NCI-H146 (cell line): ENCODE data around the gene JCAD.

ENCODE experiments used
- DNase-seq: peaks from one replicate; lab custom pipeline; 2025; lab: John Stamatoyannopoulos, UW

The JCAD gene

DNA sequence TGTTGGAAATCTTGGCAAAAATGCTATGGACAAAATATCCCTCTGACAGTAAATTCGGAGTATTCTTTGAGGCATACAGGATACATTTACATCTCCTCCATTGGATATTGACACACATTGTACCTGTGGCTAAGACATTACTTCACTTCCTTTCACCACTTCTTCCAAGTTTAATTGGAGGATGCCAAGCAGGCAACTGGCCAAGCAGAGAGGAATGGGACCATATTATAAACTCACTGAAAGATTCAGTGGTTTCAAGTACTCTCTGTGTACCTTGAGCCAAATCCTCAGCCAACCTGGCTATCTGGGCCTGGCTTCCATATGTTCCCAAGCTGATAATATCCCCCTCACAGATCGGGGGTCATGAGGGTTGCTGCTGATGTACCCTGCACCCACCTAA, 14.7 kb upstream of the JCAD start:
- DNase-seq, result no peak

DNA sequence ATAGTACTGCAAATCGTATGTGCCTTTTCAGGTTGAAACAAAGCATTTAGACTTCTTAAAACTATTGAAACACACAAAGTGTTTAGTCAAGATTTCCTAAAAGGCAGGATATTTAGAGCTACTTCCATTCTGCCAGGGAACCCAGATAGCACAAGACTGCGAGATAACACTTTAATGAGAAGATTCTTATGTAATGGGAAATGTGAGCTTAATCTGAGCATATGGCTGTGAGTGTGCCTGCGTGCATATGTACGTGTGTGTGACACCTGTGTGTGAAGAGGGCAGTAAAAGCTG, 14.3 kb upstream of the JCAD start:
- DNase-seq, result no peak

DNA sequence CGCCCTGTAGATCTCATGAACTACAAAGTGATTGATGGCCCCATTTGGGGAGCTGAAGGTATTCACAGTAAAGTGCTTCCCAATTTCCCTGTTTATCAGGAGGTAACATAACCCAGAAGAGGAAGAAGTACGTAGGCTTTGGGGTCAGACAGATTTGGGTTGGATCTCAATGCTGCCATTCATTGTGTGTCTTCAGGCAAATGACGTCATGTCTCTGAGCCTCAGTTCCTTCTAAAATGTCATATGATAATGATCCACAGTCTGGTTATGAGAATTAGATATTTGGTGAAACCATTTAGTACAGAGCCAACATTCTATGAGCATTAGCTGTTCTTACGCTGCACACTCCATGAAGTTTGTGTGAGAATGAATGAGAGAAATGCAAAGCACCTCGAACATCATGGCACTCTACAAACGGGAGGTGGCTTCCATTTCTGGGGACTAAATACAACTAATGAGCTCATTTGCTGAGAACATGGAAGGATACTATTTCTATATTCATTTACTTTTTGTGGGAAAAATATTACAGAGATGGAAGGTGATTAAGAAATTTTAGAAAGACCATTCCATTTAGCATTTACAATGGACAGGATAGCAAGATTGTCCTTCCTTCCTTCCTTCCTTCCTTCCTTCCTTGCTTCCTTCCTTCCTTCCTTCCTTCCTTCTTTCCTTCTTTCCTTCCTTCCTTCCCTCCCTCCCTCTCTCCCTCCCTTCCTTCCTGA, 13.8 kb upstream of the JCAD start:
- DNase-seq, result no peak

DNA sequence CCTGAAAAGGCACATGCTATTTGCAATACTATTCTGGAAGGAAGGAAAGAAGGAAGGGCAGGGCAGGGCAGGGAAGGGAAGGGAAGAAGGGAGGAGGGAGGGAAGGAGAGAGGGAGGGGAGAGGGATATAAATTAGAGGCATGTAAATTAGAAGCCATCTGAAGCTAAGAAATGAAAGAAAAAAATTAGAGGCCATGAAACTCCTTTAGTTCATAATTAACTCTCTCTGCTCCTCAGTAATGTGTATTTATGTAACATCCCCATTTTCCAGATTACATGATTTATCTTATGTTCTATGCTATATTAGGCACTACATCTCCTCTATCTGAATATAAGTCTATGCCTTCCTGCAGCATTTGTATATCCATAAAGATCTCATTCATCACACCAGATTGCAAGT, 12.7 kb upstream of the JCAD start:
- DNase-seq, result no peak

DNA sequence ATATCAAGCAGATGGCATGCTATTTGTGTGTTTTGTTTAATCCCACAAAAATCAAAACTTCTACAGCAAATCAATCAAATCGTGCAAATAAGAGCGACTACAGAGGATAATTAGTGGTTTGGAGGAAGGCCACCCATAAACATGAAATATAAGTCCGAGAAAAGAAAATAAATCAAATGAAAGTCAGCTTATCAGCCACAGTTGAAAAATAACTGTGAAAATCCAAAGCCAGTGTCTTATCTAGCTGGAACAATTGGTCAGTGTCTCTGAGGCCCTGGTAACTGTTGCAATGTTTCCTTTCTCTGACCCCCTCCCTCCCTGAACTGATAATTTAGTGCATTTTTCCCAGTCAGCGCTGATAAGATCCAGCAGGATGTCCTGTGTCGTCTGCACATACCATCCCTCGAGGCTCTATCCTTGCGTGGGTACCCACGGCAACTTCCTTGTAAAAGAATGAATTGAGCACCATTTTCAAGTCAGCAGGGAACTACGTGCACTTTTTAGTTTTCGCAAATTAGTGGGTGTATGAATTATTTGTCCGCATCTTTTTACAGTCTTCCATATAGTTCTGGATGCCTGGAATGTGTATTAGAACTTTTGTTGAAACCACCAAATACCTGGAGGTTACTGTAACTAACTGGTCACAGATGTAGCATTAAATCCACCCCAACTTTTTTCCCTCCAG, 10.8 kb upstream of the JCAD start:
- DNase-seq, result no peak

DNA sequence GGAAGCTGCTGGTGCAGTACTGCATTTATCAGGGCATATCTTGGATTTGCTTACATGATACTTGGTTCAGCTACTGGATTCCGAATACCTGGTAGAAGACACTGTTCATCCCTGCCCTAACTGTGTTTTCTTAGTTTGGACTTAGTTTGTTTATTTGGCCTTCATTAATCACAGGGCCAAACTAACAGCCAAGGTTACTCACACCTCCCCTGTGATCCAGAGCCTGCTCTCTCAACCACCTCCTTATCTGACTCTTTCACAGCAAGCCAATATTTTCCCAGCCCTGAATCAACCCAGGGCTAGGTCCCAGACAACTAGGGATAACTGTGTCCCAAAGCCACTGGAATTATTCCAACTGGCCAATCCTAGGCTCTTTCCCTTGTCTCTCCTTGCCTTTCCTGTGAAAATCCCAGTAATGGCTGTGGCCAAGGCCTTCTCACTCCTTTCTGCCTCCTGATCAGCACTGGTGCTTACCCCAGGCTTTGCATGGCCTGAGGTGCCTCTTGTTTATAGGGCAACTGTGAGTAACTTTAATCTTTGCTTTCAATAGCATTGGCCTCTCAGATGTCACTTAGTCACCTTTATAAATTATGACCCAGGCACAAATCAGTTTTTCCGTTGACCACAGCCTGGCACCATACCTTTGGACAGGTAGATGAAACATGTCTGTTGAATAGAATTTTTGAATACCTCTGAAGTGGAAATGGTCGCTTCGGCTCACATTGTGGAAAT, 9.3 kb upstream of the JCAD start:
- no peak for DNase-seq

DNA sequence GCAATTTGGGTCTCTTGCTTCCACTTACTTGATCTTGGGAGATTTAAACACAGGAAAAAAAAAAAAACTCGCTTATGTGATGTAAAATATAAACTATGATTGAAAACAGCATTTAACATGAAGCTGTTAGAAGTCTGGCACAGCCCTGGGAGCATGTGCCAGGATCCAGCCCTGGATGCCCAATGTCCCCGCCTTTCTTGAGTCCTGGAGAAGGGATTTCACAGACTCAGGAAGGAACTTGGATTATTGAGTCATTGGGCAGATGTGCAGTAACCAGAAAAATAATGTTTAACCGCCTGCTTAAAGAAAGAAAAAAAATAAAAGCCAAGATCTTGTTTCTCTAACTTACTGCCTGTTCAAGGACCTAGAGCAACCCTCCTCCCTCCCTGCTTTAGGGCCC, 3.7 kb upstream of the JCAD start:
- DNase-seq, result no peak

DNA sequence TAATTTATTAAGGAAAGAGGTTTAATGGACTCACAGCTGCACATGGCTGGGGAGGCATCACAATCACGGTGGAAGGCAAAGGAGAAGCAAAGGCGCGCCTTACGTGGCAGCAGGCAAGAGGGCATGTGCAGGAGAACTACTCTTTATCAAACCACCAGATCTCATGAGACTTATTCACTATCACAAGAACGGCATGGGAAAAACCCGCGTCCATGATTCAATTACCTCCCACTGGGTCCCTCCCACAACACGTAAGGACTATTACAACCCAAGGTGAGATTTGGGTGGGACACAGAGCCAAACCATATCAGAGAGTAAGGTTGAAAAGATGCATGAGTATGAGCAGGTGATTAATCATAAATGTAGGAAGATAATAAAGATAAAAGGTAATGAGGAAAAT, 3.2 kb upstream of the JCAD start:
- no peak for DNase-seq

DNA sequence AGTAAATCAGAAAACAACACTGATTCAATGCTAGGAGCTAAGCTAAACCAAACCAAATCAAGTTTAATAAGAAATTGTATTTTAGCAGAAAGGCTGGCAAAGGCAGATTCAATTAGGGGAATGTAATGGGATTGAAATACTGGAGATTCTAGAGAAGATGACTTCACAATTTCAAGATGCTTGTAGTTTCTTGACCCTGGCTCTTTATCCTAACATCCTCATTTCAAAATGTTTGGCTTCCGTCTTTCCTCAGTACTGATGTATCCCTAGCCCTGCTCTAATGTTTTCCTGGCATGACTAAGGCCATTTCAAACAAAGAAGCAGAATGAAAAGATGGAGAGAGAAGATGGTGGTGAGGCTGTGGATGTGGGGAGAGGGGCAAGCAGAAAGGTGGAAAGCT, 2.7 kb upstream of the JCAD start:
- no peak for DNase-seq

DNA sequence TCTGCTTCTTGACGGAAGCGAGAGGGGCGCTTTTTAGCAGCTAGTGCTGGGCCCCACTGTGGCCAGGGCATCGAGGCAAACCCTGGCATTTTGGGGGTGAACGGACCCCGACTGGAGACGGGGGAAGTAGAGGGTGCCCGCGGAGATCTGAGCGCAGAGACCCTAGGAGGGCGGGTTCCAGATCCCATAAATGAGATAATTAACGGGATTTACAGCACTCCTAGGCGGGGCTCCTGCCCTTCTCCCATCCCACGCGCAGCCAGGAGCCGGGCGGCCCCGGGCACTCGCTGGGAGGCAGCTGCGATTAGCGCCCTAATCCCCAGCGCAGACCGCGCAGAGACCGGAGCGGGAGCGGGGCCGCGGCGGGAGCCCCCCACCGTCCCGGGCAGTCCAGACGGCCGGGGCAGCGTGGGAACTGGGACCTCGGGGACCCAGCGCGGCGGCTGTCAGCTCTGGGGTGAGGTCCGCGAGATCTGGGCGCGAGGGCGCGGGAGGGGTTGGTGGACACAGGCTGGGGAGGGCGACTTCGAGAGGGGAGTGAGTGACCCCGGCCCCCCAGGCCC, 735 bp downstream of the JCAD start:
- DNase-seq, result peak; percentile 36

DNA sequence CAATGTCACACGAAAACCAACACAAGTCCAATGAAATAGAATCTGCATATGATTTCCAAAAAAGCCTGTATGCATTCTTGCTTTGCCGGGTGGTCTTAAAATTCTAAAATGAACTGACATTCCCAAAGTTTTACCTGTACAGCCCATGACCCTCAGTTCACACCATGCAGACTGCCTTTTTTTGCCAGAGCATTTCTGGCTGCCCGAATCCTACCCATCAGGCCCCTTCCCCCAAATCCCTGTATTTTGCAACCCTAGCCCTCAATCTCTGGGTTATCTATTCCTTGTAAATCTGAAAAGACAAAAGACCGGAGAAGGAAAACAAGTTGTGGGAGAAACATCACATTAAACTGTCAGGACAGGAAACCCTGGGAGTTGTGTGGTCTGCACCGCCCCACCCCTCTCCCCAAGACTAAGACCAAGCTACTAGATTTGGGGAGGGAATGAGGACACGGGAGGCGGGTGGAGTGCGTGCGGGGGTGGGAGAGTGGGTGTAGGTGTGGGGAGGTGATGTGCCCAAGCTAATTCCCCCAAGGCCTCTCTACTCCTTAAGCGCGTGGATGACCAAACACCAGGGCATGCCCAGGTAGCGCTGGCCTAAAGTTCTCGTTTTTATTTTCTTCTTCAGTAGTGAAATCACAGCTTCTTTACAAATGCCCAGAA, 1.4 kb downstream of the JCAD start:
- DNase-seq, result no peak

DNA sequence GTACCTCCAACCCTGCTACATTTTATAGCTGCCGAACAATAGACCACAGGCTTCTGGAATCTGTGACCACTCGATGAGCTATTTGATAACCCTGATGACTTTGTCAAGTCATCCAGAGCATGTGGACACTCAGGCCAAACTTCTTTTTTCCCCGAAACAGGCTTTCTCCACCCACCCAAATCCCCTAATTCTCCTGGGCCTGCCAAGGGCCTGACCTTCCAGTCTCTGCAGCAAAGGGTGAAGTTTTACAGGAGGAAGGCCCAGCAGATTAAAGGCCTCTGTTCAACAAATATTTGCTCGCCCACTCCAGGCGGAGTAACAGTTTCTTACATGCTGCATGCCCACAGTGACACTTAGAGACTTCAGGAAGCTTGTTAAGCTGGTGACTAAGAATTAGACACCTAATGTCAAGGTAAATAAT, 2.0 kb downstream of the JCAD start:
- no peak for DNase-seq

DNA sequence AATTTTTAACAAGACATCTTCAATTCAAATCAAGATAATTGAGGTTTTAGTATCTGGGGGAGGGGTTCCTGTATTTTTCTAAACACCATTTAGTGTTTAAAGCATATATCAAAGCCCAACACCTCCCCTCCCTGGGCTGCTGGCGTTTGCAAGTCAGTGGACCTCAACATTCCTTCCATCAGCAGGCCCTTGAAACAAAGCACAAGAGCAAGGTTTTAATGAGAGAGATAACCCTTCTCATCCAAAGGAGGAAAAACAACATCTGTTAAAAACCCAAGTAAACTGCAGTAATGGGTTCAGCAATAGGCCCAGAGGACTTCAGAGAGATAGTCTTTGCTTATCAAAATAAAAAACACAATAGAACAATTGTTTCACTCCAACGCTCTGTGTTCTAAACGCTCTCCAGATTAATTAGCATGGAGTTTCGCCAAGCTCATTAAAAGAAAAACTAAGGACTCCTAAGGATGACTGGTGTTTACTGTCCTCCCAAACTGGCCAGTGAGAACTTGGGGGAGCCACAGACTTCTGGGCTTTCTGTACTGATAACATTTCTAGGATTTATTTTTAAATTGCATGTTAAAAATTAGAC, 2.5 kb downstream of the JCAD start:
- no peak for DNase-seq

DNA sequence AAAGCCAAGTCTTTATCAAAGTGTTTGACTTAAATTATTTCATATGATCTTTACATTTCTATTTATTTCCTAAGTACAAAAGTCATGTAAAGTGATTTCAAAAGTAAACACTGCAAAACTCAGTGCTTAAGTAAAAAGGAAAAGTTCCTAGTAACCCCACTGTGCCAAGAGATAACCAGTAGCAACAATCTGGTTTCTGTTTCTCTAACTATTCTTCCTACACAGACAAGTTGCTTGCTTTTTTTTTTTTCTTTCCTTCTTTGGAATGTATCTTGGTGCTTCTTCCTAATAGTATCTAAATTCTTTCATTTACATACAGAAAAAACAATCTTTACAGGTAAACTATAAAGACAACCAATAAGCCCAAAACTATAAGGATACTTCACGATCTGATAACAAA, 3.1 kb downstream of the JCAD start:
- no peak for DNase-seq

DNA sequence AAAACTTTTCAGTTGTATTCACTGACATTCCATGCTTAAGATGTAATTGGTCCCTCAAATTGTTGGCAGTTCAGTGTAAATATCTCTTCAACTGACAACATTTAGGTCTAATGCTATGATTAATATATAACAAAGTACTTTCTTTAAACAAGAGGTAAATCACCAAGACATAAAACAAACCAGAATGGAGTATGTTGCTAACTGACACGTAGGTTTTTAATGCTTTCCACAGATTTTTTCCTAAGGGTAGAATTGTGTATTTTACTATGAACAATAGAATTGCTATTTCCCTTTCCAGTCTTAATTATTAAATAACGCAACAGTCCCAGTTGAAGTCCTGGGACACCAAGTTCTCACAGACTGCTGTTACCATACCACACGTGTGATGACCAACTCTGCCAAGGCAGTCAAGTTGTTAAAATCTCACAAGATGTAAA, 4.1 kb downstream of the JCAD start:
- DNase-seq, result no peak

DNA sequence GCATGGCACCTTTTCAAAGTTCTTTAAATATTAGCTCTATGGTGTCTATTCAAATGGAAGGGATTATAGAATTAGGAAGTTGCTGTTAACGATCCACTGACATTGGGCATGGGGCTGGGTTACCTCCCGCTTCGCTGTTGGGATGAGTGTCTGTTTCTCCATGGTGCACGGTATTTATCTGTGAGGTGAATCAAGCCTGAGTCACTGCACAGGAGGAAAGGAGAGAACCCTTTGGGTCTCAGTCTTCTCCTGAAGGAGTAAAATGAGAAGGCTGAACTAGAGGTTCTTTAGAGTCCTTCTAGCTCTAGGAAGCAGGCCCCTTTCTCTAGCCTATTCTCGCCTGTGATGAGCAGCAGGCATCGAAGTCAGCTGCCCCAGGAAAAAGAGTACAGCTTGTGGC, 7.3 kb downstream of the JCAD start:
- no peak for DNase-seq

DNA sequence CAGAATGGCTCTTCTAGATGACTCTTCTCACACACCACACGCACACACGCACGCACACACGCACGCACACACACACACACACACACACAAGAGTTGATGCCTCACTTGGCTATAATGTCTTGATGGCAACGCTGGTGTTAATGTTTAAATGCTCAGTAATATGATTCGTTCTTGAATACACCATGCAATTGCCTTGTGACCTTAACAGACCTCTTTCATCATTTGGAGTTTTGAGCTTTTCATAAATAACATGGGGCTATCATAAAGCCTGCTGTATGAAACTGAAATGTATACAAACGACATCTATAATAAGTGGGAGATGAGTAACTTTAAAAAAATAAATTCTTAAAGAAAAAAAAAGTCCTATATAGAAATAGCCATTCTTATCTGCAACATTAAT, 8.2 kb downstream of the JCAD start:
- no peak for DNase-seq

DNA sequence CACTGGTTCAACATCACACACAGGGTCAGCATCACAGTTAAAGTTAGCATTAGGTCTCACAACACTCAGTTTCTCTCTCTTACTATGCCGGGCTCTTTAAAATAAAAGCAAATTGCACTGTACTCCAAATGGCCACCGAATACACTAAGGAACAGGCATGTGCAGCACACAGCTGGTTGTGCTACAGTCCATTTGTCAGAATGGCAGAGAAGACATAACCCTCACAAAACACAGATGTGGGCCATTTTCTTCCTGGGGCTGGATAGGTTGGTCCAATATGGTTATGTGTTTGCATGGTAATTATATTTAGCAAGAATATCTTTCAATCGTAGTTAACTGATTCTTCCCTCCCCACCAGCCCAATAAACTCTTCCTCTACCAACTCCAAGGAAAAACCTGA, 9.0 kb downstream of the JCAD start:
- no peak for DNase-seq

DNA sequence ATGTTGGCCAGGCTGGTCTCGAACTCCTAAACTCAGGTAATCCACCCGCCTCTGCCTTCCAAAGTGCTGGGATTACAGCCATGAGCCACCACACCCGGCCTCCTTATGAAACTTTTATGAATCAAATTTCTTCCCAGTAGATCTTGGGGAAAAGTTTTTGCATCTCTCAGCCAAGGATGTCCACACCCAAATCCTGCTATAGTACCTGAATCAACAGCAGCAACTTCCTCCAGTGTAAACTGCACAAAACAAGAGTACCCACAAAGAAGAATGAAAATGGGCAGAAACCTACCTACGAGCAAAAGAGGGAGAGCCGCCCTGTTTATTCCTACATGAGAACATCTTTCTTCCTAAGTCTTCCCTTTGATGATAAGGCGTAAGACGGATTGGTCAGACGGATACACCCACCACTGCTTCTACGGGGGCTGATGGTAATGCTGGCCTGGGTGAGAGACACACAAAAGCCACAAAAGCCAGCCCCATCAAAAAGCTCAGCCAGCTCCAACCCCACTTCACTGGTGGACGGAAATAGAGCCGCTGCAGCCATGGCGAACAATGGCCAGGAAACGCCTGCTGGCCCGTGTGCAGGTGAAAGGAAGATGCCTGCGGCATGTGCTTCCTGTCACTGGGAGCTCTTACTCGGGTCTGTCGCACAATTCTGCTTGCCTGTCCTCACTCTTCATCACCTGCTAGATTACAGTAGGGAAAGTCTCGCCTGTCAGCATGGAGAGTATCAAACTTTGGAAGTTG, 10.4 kb downstream of the JCAD start:
- DNase-seq, result peak; percentile 89

DNA sequence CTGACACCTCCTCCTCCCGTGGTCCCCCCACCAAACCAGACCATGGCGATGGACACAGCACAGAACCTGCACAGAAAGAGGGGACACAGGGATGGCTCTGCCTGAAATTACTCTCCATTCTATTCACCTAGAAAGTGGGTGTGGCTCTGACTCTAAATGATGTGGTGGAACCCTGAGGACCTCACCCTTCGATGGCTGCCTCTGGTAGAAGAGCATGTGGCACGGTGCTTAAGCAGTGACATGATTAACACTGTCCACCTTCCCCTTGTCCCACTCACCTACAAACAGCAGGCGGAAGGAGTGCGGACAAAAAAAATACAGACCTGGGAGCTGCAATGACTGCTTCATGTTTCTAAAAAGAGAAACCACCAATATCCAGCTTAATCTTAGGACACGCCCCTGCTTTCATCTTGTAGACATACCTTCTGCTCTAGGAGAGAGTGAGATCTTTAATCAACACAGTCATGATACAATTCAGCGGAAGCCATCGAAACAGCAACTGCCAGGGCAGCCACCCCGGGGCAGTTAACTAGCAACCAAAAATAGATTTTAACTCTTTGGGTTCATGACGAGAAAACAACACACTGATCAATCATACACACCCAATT, 11.4 kb downstream of the JCAD start:
- DNase-seq, result no peak

DNA sequence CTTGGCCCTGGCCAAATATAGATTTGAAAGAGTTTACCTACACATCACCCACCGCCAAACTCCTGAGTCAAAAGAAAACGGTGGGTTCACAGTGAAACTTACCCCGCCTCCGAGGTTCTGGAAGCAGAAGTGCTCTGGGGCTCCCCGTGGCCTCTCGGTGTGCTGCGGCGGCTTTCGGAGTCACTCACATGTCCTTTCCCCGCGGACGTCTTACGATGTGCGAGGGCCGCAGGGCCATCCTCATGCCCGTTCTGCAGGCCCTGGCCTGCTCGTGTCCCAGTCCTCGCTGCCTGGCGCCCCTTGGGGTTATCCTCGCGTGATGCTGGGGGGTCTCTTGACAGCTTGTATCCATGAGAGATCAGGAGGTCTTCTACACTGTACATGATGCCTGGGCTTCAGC, 12.0 kb downstream of the JCAD start:
- DNase-seq, result no peak
